22Rv1 (cell line): Measurements from ENCODE around the gene BRCA1.

Source experiments
- H3K27ac ChIP-seq: fragments of 450-650 bp; 2 replicates; pipeline ENCODE4 v1.5.1; 2017
- CTCF ChIP-seq: fragments of 450-650 bp; IDR thresholded peaks from 2 replicates; pipeline ENCODE4 v1.5.1; 2017; ENCODE audit warnings: mild to moderate bottlenecking
- ZFX ChIP-seq: fragments of 450-650 bp; IDR thresholded peaks from 2 replicates; pipeline ENCODE4 v1.6.1; 2017; ENCODE audit warnings: antibody characterized with exemption, borderline replicate concordance

Gene BRCA1

GRCh38 chr17:43092901-43093300, 32.3 kb downstream of the BRCA1 start:
- TF ChIP-seq ZFX (no peak), CTCF (no peak)
- no peak overlapping the region for H3K27ac ChIP-seq

- H3K27ac ChIP-seq, result no peak overlapping the region
- TF ChIP-seq ZFX (no peak), CTCF (no peak)
These were observed 35.1 kb downstream of the BRCA1 start for GRCh38 chr17:43090022-43090421.

GRCh38 chr17:43085474-43085873, 39.7 kb downstream of the BRCA1 start:
- no peak for TF ChIP-seq CTCF
- no peak for TF ChIP-seq ZFX
- no peak overlapping the region for H3K27ac ChIP-seq

GRCh38 chr17:43079641-43080302, 45.4 kb downstream of the BRCA1 start:
- TF ChIP-seq ZFX (no peak), CTCF (no peak)
- H3K27ac ChIP-seq, result peak overlapping the region; percentile 13; the same call in 1 of the 2 replicates

GRCh38 chr17:43074869-43075268, 50.3 kb downstream of the BRCA1 start:
- TF ChIP-seq ZFX (no peak), CTCF (no peak)

GRCh38 chr17:43070872-43071271, 54.3 kb downstream of the BRCA1 start:
- H3K27ac ChIP-seq, result no peak overlapping the region
- TF ChIP-seq CTCF (no peak), ZFX (no peak)

More at GRCh38 chr17:43074869-43075268, 50.3 kb downstream of the BRCA1 start:
- no peak overlapping the region for H3K27ac ChIP-seq

- TF ChIP-seq CTCF (no peak), ZFX (no peak)
- no peak overlapping the region for H3K27ac ChIP-seq
These were observed 54.9 kb downstream of the BRCA1 start for GRCh38 chr17:43070257-43070656.
